ENCODE data around the gene MYO18A.
"Not testable (repeated sequence)": the region's sequence is repeated elsewhere in the genome, so short reads cannot be mapped to it uniquely, and the experiment has no call there.

Gene MYO18A

GRCh38 chr17:29180034-29180787 lies at the start of gene MYO18A:
MYO18A (minus strand) TSS chr17:29180398; CDS start chr17:29166940, 13,458 bp downstream.
- peak; percentile 64 to 74 for DNase-seq (ENCODE audit: low read depth in 2 of 2)

- no peak for DNase-seq (ENCODE audit: low read depth in 2 of 2)
These were observed 45.2 kb upstream of the MYO18A start for GRCh38 chr17:29225396-29225795.

GRCh38 chr17:29221338-29221737 lies 41.1 kb upstream of the MYO18A start:
- DNase-seq (ENCODE audit: low read depth in 2 of 2): not testable (repeated sequence)

GRCh38 chr17:29219378-29220047 lies 39.3 kb upstream of the MYO18A start:
- DNase-seq (ENCODE audit: low read depth in 2 of 2): peak; percentile 44 to 71

- no peak for DNase-seq (ENCODE audit: low read depth in 2 of 2)
These were observed 36.7 kb upstream of the MYO18A start for GRCh38 chr17:29216856-29217255.

- no peak for DNase-seq (ENCODE audit: low read depth in 2 of 2)
These were observed 36.0 kb upstream of the MYO18A start for GRCh38 chr17:29216181-29216580.

GRCh38 chr17:29215717-29216116 lies 35.5 kb upstream of the MYO18A start:
- no peak for DNase-seq (ENCODE audit: low read depth in 2 of 2)

GRCh38 chr17:29215174-29215573 lies 35.0 kb upstream of the MYO18A start:
- DNase-seq (ENCODE audit: low read depth in 2 of 2): no peak

GRCh38 chr17:29214215-29215146 lies 34.3 kb upstream of the MYO18A start:
- DNase-seq (ENCODE audit: low read depth in 2 of 2): no peak

GRCh38 chr17:29212681-29213121 lies 32.5 kb upstream of the MYO18A start:
- DNase-seq (ENCODE audit: low read depth in 2 of 2): no peak

GRCh38 chr17:29212094-29212631 lies 32.0 kb upstream of the MYO18A start:
- DNase-seq (ENCODE audit: low read depth in 2 of 2): no peak

GRCh38 chr17:29210879-29211278 lies 30.7 kb upstream of the MYO18A start:
- no peak for DNase-seq (ENCODE audit: low read depth in 2 of 2)

GRCh38 chr17:29209073-29209472 lies 28.9 kb upstream of the MYO18A start:
- DNase-seq (ENCODE audit: low read depth in 2 of 2): no peak

- no peak for DNase-seq (ENCODE audit: low read depth in 2 of 2)
These were observed 27.8 kb upstream of the MYO18A start for GRCh38 chr17:29207975-29208374.

GRCh38 chr17:29205047-29205446 lies 24.8 kb upstream of the MYO18A start:
- no peak for DNase-seq (ENCODE audit: low read depth in 2 of 2)

- not testable (repeated sequence) for DNase-seq (ENCODE audit: low read depth in 2 of 2)
These were observed 24.0 kb upstream of the MYO18A start for GRCh38 chr17:29204068-29204804.

- DNase-seq (ENCODE audit: low read depth in 2 of 2): no peak
These were observed 17.5 kb upstream of the MYO18A start for GRCh38 chr17:29197516-29198272.

GRCh38 chr17:29196769-29197515 lies 16.7 kb upstream of the MYO18A start:
- no peak for DNase-seq (ENCODE audit: low read depth in 2 of 2)

- DNase-seq (ENCODE audit: low read depth in 2 of 2): no peak
These were observed 15.4 kb upstream of the MYO18A start for GRCh38 chr17:29195465-29196081.
